OCI-LY7 (cell line): Measurements from ENCODE around the gene SFRP4. TPM values are rescaled to one million over a fixed set of nuclear protein-coding genes. Genes with fewer than 3 reads are reported as not detected.

Experiments used
- BruUV-seq: library from RNA; stranded (reverse); fragments of 400-500 nt; replicated peaks from 2 replicates; lab custom pipeline; 2021; lab: Mats Ljungman, UMichigan
- CTCF ChIA-PET: fragments of 300-600 bp; sonication (Branson Sonifier 250); formaldehyde crosslinking; loops from one replicate; lab custom pipeline; 2022; ENCODE audit warnings: antibody characterized with exemption; ENCODE audit not compliant: unreplicated experiment; lab: Charles Lee
- POLR2A ChIA-PET: fragments of 300-600 bp; sonication (Branson Sonifier 250); formaldehyde crosslinking; loops from one replicate; lab custom pipeline; 2022; ENCODE audit warnings: antibody characterized with exemption; lab: Charles Lee
- DNase-seq: peaks from one replicate; pipeline ENCODE4 v3.0.0-alpha.2; 2015; ENCODE audit warnings: low spot score
- H2AFZ ChIP-seq: fragments of 200-600 bp; sonication (generic), shearing (Covaris generic); 2 replicates; pipeline ENCODE4 v1.6.1; 2014; ENCODE audit warnings: mild to moderate bottlenecking, antibody characterized with exemption, low read length, moderate library complexity
- H3K27ac ChIP-seq: fragments of 200-600 bp; sonication (generic); 2 replicates; pipeline ENCODE4 v1.5.1; 2014; ENCODE audit warnings: mixed run types, low read depth, mild to moderate bottlenecking, moderate library complexity, low read length, inconsistent platforms; ENCODE audit not compliant: poor library complexity, severe bottlenecking
- H3K36me3 ChIP-seq: fragments of 200-600 bp; sonication (generic); 2 replicates; pipeline ENCODE4 v1.6.1; 2014; ENCODE audit warnings: mild to moderate bottlenecking, antibody characterized with exemption, low read length, moderate library complexity, mixed read lengths; ENCODE audit not compliant: insufficient read depth
- H3K4me1 ChIP-seq: fragments of 200-600 bp; sonication (generic); 2 replicates; pipeline ENCODE4 v1.5.1; 2014; ENCODE audit warnings: mild to moderate bottlenecking, low read length; ENCODE audit not compliant: insufficient read depth, poor library complexity, severe bottlenecking
- H3K4me2 ChIP-seq: fragments of 200-600 bp; sonication (generic); 2 replicates; pipeline ENCODE4 v1.6.1; 2014; ENCODE audit warnings: mild to moderate bottlenecking, low read length
- H3K4me3 ChIP-seq: fragments of 200-600 bp; sonication (generic); 2 replicates; pipeline ENCODE4 v1.5.1; 2014; ENCODE audit warnings: mild to moderate bottlenecking, low read depth, low read length; ENCODE audit not compliant: poor library complexity, severe bottlenecking
- H3K79me2 ChIP-seq: fragments of 200-600 bp; sonication (generic); 2 replicates; pipeline ENCODE4 v1.6.1; 2016; ENCODE audit warnings: low read depth, mild to moderate bottlenecking, low read length, moderate library complexity, mixed read lengths; ENCODE audit not compliant: insufficient read depth
- H3K9me2 ChIP-seq: fragments of 200-600 bp; sonication (generic); 2 replicates; pipeline ENCODE4 v1.6.1; 2016; ENCODE audit warnings: mild to moderate bottlenecking, low read length, mixed read lengths; ENCODE audit not compliant: insufficient read depth
- H3K9me3 ChIP-seq: fragments of 200-600 bp; sonication (generic); 2 replicates; pipeline ENCODE4 v1.6.1; 2014; ENCODE audit warnings: mild to moderate bottlenecking, mixed run types, low read length, mixed read lengths
- H4K20me1 ChIP-seq: fragments of 200-600 bp; sonication (generic); 2 replicates; pipeline ENCODE4 v1.6.1; 2014; ENCODE audit warnings: mild to moderate bottlenecking, antibody characterized with exemption, low read length, moderate library complexity, mixed read lengths; ENCODE audit not compliant: insufficient read depth
- CTCF ChIP-seq: fragments of 200-600 bp; sonication (generic); conservative IDR thresholded peaks from 2 replicates; pipeline ENCODE4 v1.5.1; 2014; ENCODE audit warnings: mild to moderate bottlenecking, antibody characterized with exemption, low read length, moderate library complexity, mixed read lengths
- EZH2phosphoT487 ChIP-seq: fragments of 200-600 bp; sonication (generic); IDR thresholded peaks from 2 replicates; pipeline ENCODE4 v1.6.1; 2018; ENCODE audit warnings: low read depth, borderline replicate concordance, mild to moderate bottlenecking, mixed run types, antibody characterized with exemption, low read length, moderate library complexity, mixed read lengths
- intact Hi-C: fragments of 100-400 bp; cut with micrococcal nuclease; formaldehyde crosslinking; loops from one replicate; pipeline ENCODE4 v1.10.0; 2022; ENCODE audit not compliant: unreplicated experiment
- total RNA-seq, 2 experiments: library from RNA; depleted of rRNA in 1 of 2; stranded (reverse); fragments of >200 nt in 1 of 2; shearing (Covaris generic) in 1 of 2; gene quantifications; 2 replicates each; pipeline ENCODE4 v1.2.3, GENCODE V29; 2014 to 2022

SFRP4 gene
- total RNA-seq, 2 experiments from 2014 or later: not detected

GRCh38 chr7:37928878-37929277 lies 12.3 kb upstream of the SFRP4 start:
- BruUV-seq: no TSS peak
- no peaks in the 10 kb centered on the region for H3K4me1 ChIP-seq
- no peak overlapping the region for H2AFZ ChIP-seq
- H3K9me3 ChIP-seq: no peaks in the 10 kb centered on the region
- intact Hi-C loops: no loop called here
- H3K27ac ChIP-seq: no peak overlapping the region
- no peaks in the 10 kb centered on the region for H3K36me3 ChIP-seq
- TF ChIP-seq EZH2phosphoT487: no peak
- no peak for TF ChIP-seq CTCF
- POLR2A ChIA-PET: no interaction called here
- no peaks in the 10 kb centered on the region for H3K79me2 ChIP-seq
- H3K4me2 ChIP-seq: no peak overlapping the region
- no peak for DNase-seq
- no peaks in the 10 kb centered on the region for H3K9me2 ChIP-seq
- CTCF ChIA-PET: no interaction called here
- H4K20me1 ChIP-seq: no peaks in the 10 kb centered on the region; the same call in 1 of the 2 replicates
- H3K4me3 ChIP-seq: no peak overlapping the region

- H3K36me3 ChIP-seq: no peaks in the 10 kb centered on the region
- DNase-seq: no peak
- no peaks in the 10 kb centered on the region for H3K9me3 ChIP-seq
- POLR2A ChIA-PET: no interaction called here
- no peak overlapping the region for H3K4me2 ChIP-seq
- CTCF ChIA-PET: no interaction called here
- no peaks in the 10 kb centered on the region for H3K79me2 ChIP-seq
- H2AFZ ChIP-seq: no peak overlapping the region
- H3K9me2 ChIP-seq: no peaks in the 10 kb centered on the region
- no peak overlapping the region for H3K4me3 ChIP-seq
- no peaks in the 10 kb centered on the region for H3K4me1 ChIP-seq
- TF ChIP-seq CTCF (no peak), EZH2phosphoT487 (no peak)
- no peak overlapping the region for H3K27ac ChIP-seq
- no TSS peak for BruUV-seq
- no peaks in the 10 kb centered on the region; the same call in 1 of the 2 replicates for H4K20me1 ChIP-seq
- intact Hi-C loops: no loop called here
Observed at GRCh38 chr7:37927773-37928444, 11.3 kb upstream of the SFRP4 start.

- ChIA-PET POLR2A (no interaction called here), CTCF (no interaction called here)
- Histone ChIP-seq H3K36me3 (no peaks in the 10 kb centered on the region), H3K9me2 (no peaks in the 10 kb centered on the region), H3K4me1 (no peaks in the 10 kb centered on the region), H3K27ac (no peak overlapping the region), H3K4me2 (no peak overlapping the region), H2AFZ (no peak overlapping the region), H3K4me3 (no peak overlapping the region), H3K79me2 (no peaks in the 10 kb centered on the region), H3K9me3 (no peaks in the 10 kb centered on the region), H4K20me1 (no peaks in the 10 kb centered on the region; the same call in 1 of the 2 replicates)
- intact Hi-C loops: no loop called here
- TF ChIP-seq CTCF: no peak
- TF ChIP-seq EZH2phosphoT487: no peak
- DNase-seq: no peak
- no TSS peak for BruUV-seq
Observed at GRCh38 chr7:37925620-37926019, 9.0 kb upstream of the SFRP4 start.
